GM12874 (cell line): ENCODE data around the gene TTLL3.

ENCODE experiments used
- TF ChIP-seq, protein P1 (sequence below): IDR thresholded peaks from 2 replicates; pipeline ENCODE4 v1.5.1; 2011; ENCODE audit warnings: low read depth, mild to moderate bottlenecking, control low read depth, low read length, moderate library complexity; ENCODE audit not compliant: insufficient read depth

TTLL3 gene

GRCh38 chr3:9800529-9800928 lies 9.5 kb upstream of the TTLL3 start:
- TF ChIP-seq, protein P1, sequence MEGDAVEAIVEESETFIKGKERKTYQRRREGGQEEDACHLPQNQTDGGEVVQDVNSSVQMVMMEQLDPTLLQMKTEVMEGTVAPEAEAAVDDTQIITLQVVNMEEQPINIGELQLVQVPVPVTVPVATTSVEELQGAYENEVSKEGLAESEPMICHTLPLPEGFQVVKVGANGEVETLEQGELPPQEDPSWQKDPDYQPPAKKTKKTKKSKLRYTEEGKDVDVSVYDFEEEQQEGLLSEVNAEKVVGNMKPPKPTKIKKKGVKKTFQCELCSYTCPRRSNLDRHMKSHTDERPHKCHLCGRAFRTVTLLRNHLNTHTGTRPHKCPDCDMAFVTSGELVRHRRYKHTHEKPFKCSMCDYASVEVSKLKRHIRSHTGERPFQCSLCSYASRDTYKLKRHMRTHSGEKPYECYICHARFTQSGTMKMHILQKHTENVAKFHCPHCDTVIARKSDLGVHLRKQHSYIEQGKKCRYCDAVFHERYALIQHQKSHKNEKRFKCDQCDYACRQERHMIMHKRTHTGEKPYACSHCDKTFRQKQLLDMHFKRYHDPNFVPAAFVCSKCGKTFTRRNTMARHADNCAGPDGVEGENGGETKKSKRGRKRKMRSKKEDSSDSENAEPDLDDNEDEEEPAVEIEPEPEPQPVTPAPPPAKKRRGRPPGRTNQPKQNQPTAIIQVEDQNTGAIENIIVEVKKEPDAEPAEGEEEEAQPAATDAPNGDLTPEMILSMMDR: 0 out of 2 replicates have a peak, but pooled peaks have one; percentile 15

DNA sequence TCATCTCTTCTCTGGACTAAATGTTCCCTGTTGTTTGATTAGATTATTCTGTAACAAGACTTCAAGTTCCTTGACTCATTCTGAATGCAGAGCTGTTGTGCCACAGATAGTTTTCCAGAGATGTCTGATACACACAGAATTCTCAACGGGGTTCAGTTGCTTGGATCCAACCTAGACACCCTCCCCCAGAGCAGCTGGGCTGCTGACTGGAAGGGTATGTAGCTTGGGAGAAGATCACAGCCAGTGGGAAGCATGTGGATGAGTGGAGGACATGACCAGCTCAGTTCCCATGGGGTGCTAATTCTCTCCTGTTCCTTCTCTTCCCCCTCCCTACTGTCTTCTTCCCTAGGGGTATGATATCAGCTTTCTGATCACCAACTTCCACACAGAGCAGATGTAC lies 6.6 kb upstream of the TTLL3 start:
- TF ChIP-seq, protein P1: no peak

GRCh38 chr3:9804996-9805395 lies 5.1 kb upstream of the TTLL3 start:
- TF ChIP-seq, protein P1: no peak

GRCh38 chr3:9806137-9806536 lies 3.9 kb upstream of the TTLL3 start:
- TF ChIP-seq, protein P1: no peak

GRCh38 chr3:9806688-9807589 lies 3.1 kb upstream of the TTLL3 start:
- TF ChIP-seq, protein P1: no peak

DNA sequence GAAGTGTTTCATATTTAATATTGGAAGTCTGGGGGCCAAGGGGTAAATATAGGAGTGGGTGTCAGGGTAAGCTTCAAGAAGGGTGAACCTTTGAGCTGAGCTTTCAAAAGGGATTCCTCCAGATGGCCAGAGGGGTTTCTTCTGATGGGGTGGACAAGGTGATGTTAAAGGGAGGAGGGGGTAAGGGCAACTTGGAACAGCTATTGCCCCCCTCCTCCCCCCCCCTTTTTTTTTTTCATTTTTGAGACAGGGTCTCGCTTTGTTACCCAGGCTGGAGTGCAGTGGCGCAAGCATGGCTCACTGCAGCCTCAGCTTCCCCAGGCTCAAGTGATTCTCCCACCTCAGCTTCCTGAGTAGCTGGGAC lies 2.1 kb upstream of the TTLL3 start:
- TF ChIP-seq, protein P1: no peak

GRCh38 chr3:9808345-9809037 lies 1.6 kb upstream of the TTLL3 start:
- TF ChIP-seq, protein P1: 0 out of 2 replicates have a peak, but pooled peaks have one; percentile 31
